Measurements from ENCODE around the gene PRM2.
"Not testable (repeated sequence)": the region's sequence is repeated elsewhere in the genome, so short reads cannot be mapped to it uniquely, and the experiment has no call there.

Gene PRM2

GRCh38 chr16:11289696-11290095, 13.4 kb upstream of the PRM2 start:
- DNase-seq (ENCODE audit: low read depth, low spot score), result not testable (repeated sequence)

GRCh38 chr16:11289202-11289601, 12.9 kb upstream of the PRM2 start:
- DNase-seq (ENCODE audit: low read depth, low spot score), result no peak

GRCh38 chr16:11285842-11286241, 9.6 kb upstream of the PRM2 start:
- DNase-seq (ENCODE audit: low read depth, low spot score), result no peak

- no peak for DNase-seq (ENCODE audit: low read depth, low spot score)
Measured at GRCh38 chr16:11283820-11284248, 7.6 kb upstream of the PRM2 start.

GRCh38 chr16:11280616-11281522, 4.6 kb upstream of the PRM2 start, which contains the start of gene PRM1:
Gene PRM1, minus strand, starts transcription at chr16:11281330. Its CDS starts 92 bp downstream, at chr16:11281238.
- no peak for DNase-seq (ENCODE audit: low read depth, low spot score)

- no peak for DNase-seq (ENCODE audit: low read depth, low spot score)
Measured at GRCh38 chr16:11278681-11279628, 2.7 kb upstream of the PRM2 start.

- no peak for DNase-seq (ENCODE audit: low read depth, low spot score)
Measured at GRCh38 chr16:11277607-11278337, 1.5 kb upstream of the PRM2 start.

- DNase-seq (ENCODE audit: low read depth, low spot score), result no peak
Measured at GRCh38 chr16:11276896-11277593, 765 bp upstream of the PRM2 start.

- DNase-seq (ENCODE audit: low read depth, low spot score), result no peak
Measured at GRCh38 chr16:11274964-11275363, 1.3 kb downstream of the PRM2 start.

GRCh38 chr16:11273721-11274324, 2.5 kb downstream of the PRM2 start:
- DNase-seq (ENCODE audit: low read depth, low spot score), result no peak

- DNase-seq (ENCODE audit: low read depth, low spot score), result no peak
Measured at GRCh38 chr16:11272921-11273720, 3.2 kb downstream of the PRM2 start, which contains the start of gene PRM3. Gene PRM3, minus strand, starts transcription at chr16:11273629. Its CDS starts 34 bp downstream, at chr16:11273595.

- no peak for DNase-seq (ENCODE audit: low read depth, low spot score)
Measured at GRCh38 chr16:11272484-11272883, 3.8 kb downstream of the PRM2 start.

GRCh38 chr16:11271610-11272009, 4.7 kb downstream of the PRM2 start:
- DNase-seq (ENCODE audit: low read depth, low spot score), result no peak

GRCh38 chr16:11270602-11271162, 5.6 kb downstream of the PRM2 start:
- no peak for DNase-seq (ENCODE audit: low read depth, low spot score)

GRCh38 chr16:11268921-11269375, 7.3 kb downstream of the PRM2 start, which contains the start of gene TNP2:
Gene TNP2, minus strand, starts transcription at chr16:11269325. Its CDS starts 63 bp downstream, at chr16:11269262.
- DNase-seq (ENCODE audit: low read depth, low spot score), result no peak

GRCh38 chr16:11265124-11265523, 11.2 kb downstream of the PRM2 start:
- DNase-seq (ENCODE audit: low read depth, low spot score), result no peak

GRCh38 chr16:11264155-11264832, 12.0 kb downstream of the PRM2 start:
- DNase-seq (ENCODE audit: low read depth, low spot score), result no peak

GRCh38 chr16:11263737-11264136, 12.5 kb downstream of the PRM2 start:
- no peak for DNase-seq (ENCODE audit: low read depth, low spot score)
